ENCODE results near the gene GNL3.
"Not testable (repeated sequence)": the region's sequence is repeated elsewhere in the genome, so short reads cannot be mapped to it uniquely, and the experiment has no call there.

Gene GNL3

GRCh38 chr3:52719618-52720017, 33.8 kb downstream of the GNL3 start:
- no peak for DNase-seq (ENCODE audit: extremely low read depth in 1 of 2, low read depth in 1 of 2)

- DNase-seq (ENCODE audit: extremely low read depth in 1 of 2, low read depth in 1 of 2): no peak
Measured at GRCh38 chr3:52721002-52721729, 35.3 kb downstream of the GNL3 start.

- DNase-seq (ENCODE audit: extremely low read depth in 1 of 2, low read depth in 1 of 2): no peak
Measured at GRCh38 chr3:52721730-52722008, 35.8 kb downstream of the GNL3 start.

GRCh38 chr3:52722491-52722890, 36.7 kb downstream of the GNL3 start:
- no peak for DNase-seq (ENCODE audit: extremely low read depth in 1 of 2, low read depth in 1 of 2)

DNA sequence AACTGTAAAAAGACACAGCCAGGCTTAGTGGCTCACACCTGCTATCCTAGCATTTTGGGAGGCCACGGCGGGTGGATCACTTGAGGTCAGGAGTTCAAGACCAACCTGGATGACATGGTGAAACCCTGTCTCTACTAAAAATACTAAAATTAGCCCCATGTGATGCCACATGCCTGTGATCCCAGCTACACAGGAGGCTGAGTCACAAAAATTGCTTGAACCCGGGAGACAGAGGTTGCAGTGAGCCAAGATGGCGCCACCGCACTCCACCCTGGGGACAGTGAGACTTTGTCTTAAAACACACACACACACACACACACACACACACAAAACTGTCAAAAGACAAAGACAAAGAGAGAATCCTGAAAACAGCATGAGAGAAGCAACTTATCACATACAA, 38.1 kb downstream of the GNL3 start:
- DNase-seq (ENCODE audit: extremely low read depth in 1 of 2, low read depth in 1 of 2): no peak

DNA sequence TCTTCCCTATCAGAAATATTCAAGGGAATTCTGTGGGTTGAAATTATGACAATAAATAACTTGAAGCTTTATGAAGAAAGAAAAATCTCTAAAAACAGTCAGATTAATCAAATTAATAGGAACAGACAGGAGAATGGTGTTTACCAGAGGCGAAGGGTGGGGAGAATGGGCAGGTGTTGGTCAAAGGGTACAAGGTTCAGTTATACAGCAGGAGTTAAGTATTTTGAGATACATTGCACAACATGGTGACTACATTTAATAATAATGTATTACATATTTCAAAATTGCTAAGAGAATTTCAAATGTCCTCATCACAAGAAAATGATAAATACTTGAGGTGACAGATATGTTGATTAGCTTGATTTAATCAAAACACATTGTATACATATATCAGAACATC, 38.7 kb downstream of the GNL3 start:
- no peak for DNase-seq (ENCODE audit: extremely low read depth in 1 of 2, low read depth in 1 of 2)

- not testable (repeated sequence) for DNase-seq (ENCODE audit: extremely low read depth in 1 of 2, low read depth in 1 of 2)
Measured at GRCh38 chr3:52728753-52729152, 42.9 kb downstream of the GNL3 start.

DNA sequence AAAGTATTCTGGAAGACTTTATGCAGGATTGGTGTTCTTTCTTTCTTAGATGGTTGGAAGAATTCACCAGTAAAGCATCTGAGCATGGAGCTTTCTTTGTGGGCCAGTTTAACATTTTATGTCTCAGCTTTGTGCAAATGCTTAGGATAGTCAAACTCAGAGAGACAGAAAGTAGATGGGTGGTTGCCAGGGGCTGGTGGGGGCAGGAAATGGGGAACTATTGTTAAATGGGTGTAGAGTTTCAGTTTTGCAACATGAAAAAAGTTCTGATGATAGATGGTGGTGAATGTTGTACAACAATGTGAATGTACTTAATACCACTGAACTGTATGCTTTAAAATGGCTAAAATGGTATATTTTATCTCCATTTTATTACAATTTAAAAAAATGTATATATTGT, 44.8 kb downstream of the GNL3 start:
- no peak for DNase-seq (ENCODE audit: extremely low read depth in 1 of 2, low read depth in 1 of 2)

DNA sequence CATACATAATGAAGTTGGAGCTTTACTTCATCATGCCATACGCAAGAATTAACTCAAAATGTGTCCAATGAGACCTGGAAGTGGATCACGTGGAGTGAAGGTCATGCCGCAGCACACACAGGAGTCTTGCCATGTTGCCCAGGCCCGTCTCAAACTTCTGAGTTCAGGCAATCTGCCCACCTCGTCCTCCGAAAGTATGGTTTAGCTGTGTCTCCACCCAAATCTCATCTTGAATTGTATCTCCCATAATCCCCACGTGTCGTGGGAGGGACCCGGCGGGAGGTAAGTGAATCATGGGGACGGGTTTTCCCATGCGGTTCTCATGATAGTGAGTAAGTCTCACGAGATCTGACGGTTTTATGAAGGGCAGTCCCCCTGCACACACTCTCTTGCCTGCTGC, 45.8 kb downstream of the GNL3 start:
- DNase-seq (ENCODE audit: extremely low read depth in 1 of 2, low read depth in 1 of 2): no peak

DNA sequence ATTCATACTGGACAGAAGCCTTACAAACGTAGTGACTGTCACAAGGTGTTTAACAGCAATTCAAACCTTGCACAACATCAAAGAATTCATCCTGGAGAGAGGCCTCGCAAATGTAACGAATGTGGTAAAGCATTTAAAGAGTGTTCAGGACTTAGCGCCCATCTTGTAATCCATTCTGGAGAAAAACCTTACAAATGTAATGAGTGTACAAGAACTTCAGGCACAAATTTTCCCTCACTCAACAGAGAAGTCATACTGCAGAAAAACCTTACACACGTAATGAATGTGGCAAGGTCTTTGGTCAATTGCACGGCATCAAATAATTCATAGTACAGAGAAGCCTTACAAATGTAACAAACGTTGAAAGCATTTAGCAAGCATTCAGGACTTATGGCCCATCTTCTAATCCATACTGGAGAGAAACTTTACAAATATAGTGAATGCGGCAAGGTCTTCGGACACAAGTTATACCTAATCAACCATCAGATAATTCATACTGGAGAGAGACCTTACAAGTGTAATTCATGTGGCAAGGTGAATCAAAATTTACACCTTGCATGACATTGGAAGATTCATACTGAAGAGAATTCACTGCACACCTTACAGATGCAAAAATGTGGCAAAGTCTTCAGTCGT, 47.5 kb downstream of the GNL3 start:
- no peak for DNase-seq (ENCODE audit: extremely low read depth in 1 of 2, low read depth in 1 of 2)

DNA sequence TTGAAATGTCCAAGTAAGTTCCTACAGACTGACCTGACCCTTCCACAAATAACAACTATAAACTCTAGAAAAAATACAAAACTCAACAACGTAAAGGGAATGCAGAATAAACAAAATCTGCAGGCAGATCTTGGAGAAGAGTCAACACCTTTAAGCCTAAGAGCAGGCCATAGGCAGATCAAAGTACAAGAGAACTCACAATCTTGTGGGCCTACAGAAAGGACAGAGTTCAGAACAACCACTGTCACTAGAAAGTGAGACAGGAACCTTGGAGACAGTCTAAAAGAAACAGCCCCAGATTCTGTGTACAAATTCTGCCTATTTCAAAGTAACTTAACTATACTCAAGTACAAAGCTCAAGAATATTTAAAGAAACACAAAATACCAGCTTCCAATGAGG, 53.9 kb downstream of the GNL3 start:
- no peak for DNase-seq (ENCODE audit: extremely low read depth in 1 of 2, low read depth in 1 of 2)

- DNase-seq (ENCODE audit: extremely low read depth in 1 of 2, low read depth in 1 of 2): no peak
Measured at GRCh38 chr3:52742418-52743041, 56.7 kb downstream of the GNL3 start.

GRCh38 chr3:52743152-52743551, 57.3 kb downstream of the GNL3 start:
- no peak for DNase-seq (ENCODE audit: extremely low read depth in 1 of 2, low read depth in 1 of 2)

DNA sequence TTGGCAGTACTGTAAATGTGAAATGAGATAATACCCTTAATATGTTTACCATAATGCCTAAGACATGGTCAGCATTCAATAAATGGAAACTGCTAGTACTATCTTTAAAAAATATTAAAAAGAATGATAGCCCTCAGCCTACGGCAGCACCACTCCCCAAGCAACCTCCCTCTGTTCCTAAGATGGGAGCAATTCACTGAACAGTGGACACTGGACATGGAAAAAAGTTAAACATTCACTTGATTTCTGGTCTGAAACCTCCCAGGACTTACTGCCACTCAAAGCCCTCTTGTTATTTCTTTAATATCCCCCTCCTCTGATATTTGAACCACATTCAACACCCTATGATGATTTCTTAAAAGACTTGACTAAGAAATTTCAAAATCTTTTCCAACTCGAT, 57.9 kb downstream of the GNL3 start:
- no peak for DNase-seq (ENCODE audit: extremely low read depth in 1 of 2, low read depth in 1 of 2)
